Neural crest cell (in vitro differentiated cells): Measurements from ENCODE around the gene UTP18. TPM values are rescaled to one million over a fixed set of nuclear protein-coding genes. Genes with fewer than 3 reads are reported as not detected.

ENCODE experiments used
- DNase-seq: peaks from one replicate; pipeline ENCODE4 v3.0.0; 2021; ENCODE audit warnings: low read depth, mixed read lengths, low spot score
- H3K27ac Mint-ChIP-seq: one replicate; pipeline ENCODE4 v1.8.0; 2021; ENCODE audit warnings: mild to moderate bottlenecking, mixed read lengths; ENCODE audit not compliant: unreplicated experiment
- H3K27me3 Mint-ChIP-seq: 2 replicates; pipeline ENCODE4 v1.8.0; 2021; ENCODE audit warnings: low read depth, mild to moderate bottlenecking, mixed read lengths
- H3K36me3 Mint-ChIP-seq: 2 replicates; pipeline ENCODE4 v1.8.0; 2021; ENCODE audit warnings: low read depth, mild to moderate bottlenecking, mixed read lengths
- H3K4me1 Mint-ChIP-seq: 2 replicates; pipeline ENCODE4 v1.8.0; 2021; ENCODE audit warnings: mixed read lengths
- H3K4me3 Mint-ChIP-seq: one replicate; pipeline ENCODE4 v1.8.0; 2021; ENCODE audit warnings: mild to moderate bottlenecking, mixed read lengths
- H3K9me3 Mint-ChIP-seq: 2 replicates; pipeline ENCODE4 v1.8.0; 2021; ENCODE audit warnings: mixed read lengths
- total RNA-seq: library from RNA; stranded (reverse); gene quantifications from 2 replicates; pipeline ENCODE4 v1.2.1, GENCODE V29; 2021
- TF ChIP-seq, protein P1 (sequence below): fragments of 200-600 bp; sonication (generic); conservative IDR thresholded peaks from 2 replicates; pipeline ENCODE4 v1.5.0; 2021; ENCODE audit warnings: antibody characterized with exemption, mild to moderate bottlenecking

The UTP18 gene
- total RNA-seq, 1 donor from 2014 or later = 59.6 TPM

DNA sequence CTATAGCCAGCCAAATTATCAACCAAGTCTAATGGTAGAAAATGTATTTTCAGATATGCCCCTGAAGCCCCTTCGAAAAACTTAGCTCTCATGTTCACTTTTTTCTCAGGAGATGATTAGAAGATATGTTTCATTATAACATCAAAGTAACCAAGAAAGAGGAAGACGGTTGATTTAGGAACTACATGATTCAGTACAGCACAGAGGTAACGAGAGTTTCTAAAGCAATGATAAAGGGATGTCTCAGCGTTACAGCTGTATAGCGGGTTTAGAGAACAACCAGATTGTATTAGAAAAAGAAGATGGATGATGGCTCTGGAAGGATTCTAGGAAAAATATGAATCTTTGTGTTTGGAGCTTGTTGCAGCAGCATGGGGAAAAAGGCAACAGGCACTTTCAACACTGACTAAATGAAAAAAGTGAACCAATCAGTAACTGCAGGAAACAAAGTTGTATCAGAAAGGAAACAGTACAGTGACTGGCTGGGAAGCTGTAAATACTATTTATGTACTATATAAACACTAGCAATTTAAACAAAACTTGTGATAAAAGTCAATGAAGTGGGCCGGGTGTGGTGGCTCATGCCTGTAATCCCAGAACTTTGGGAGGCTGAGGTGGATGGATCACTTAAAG, 22.0 kb upstream of the UTP18 start:
- H3K36me3 Mint-ChIP-seq = peaks cover 11% of the 10 kb centered on the region
- no peaks in the 10 kb centered on the region for H3K4me1 Mint-ChIP-seq
- H3K27ac Mint-ChIP-seq = no peak overlapping the region
- no peak for DNase-seq
- no peaks in the 10 kb centered on the region for H3K27me3 Mint-ChIP-seq
- no peaks in the 10 kb centered on the region for H3K9me3 Mint-ChIP-seq
- no peak overlapping the region for H3K4me3 Mint-ChIP-seq
- TF ChIP-seq, protein P1, sequence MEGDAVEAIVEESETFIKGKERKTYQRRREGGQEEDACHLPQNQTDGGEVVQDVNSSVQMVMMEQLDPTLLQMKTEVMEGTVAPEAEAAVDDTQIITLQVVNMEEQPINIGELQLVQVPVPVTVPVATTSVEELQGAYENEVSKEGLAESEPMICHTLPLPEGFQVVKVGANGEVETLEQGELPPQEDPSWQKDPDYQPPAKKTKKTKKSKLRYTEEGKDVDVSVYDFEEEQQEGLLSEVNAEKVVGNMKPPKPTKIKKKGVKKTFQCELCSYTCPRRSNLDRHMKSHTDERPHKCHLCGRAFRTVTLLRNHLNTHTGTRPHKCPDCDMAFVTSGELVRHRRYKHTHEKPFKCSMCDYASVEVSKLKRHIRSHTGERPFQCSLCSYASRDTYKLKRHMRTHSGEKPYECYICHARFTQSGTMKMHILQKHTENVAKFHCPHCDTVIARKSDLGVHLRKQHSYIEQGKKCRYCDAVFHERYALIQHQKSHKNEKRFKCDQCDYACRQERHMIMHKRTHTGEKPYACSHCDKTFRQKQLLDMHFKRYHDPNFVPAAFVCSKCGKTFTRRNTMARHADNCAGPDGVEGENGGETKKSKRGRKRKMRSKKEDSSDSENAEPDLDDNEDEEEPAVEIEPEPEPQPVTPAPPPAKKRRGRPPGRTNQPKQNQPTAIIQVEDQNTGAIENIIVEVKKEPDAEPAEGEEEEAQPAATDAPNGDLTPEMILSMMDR = no peak

DNA sequence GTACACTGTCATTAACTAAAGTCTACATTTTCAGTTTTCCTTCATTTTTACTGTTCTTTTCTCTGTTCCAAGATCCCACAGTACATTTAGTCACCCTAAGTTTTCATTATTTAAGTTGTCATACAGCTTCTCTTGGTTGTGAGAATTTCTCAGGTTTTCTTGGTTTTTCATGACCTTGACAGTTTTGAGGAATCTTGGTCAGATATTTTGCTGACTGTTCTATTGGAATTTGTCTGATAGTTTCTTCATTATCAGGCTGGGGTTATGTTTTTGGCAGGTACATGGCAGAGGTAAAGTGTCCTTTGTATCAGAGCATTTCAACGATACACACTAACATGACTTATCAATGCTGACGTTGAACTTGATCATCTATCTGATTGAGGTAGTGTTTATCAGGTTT, 20.1 kb upstream of the UTP18 start:
- TF ChIP-seq, protein P1 = no peak
- no peak for DNase-seq
- H3K9me3 Mint-ChIP-seq = no peaks in the 10 kb centered on the region
- no peak overlapping the region for H3K4me3 Mint-ChIP-seq
- peaks cover 11% of the 10 kb centered on the region for H3K36me3 Mint-ChIP-seq
- no peak overlapping the region for H3K27ac Mint-ChIP-seq
- no peaks in the 10 kb centered on the region for H3K27me3 Mint-ChIP-seq
- no peaks in the 10 kb centered on the region for H3K4me1 Mint-ChIP-seq

DNA sequence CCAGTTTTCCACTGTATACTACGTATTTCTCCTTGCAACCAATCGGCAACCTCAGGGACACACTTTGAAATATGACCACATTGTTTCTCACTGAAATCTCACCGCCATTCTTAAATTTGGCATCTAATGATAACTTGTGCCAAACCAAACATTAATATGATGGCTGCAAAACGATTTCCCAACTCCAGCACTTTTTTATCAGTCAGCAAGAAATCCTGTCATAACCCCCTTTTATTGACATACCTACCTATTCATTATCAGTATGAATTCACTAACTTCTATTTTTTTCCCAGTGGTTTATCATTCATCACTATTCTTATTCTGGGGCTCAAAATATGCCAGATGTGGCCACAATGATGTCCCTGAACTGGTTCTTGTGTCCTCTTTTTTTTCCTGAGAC, 16.3 kb upstream of the UTP18 start:
- DNase-seq = no peak
- TF ChIP-seq, protein P1 = no peak
- no peak overlapping the region for H3K27ac Mint-ChIP-seq
- H3K4me1 Mint-ChIP-seq = no peaks in the 10 kb centered on the region
- H3K36me3 Mint-ChIP-seq = peaks cover 9% of the 10 kb centered on the region
- no peaks in the 10 kb centered on the region for H3K27me3 Mint-ChIP-seq
- no peak overlapping the region for H3K4me3 Mint-ChIP-seq
- no peaks in the 10 kb centered on the region for H3K9me3 Mint-ChIP-seq

DNA sequence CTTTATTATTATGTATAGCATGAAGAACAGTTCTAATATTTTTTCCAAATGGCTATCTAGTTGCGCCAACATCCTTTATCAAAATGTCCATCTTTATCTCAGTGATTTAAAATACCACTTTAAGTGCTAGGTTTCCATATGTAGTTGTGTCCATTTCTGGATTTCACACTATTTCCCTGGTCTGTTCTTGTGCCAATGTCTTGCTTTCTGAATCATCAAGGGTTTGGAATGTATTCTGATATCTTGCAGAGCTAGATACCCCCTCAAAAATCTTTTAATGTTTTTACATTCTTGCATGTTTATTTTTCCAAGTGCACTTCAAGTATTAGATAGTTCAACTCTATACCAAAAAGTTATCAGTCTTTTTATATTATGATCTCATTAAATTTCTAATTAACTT, 14.8 kb upstream of the UTP18 start:
- Mint-ChIP-seq H3K9me3 (no peaks in the 10 kb centered on the region), H3K36me3 (peaks cover 20% of the 10 kb centered on the region), H3K27ac (no peak overlapping the region), H3K4me3 (no peak overlapping the region), H3K4me1 (no peaks in the 10 kb centered on the region), H3K27me3 (no peaks in the 10 kb centered on the region)
- no peak for DNase-seq
- TF ChIP-seq, protein P1 = no peak

DNA sequence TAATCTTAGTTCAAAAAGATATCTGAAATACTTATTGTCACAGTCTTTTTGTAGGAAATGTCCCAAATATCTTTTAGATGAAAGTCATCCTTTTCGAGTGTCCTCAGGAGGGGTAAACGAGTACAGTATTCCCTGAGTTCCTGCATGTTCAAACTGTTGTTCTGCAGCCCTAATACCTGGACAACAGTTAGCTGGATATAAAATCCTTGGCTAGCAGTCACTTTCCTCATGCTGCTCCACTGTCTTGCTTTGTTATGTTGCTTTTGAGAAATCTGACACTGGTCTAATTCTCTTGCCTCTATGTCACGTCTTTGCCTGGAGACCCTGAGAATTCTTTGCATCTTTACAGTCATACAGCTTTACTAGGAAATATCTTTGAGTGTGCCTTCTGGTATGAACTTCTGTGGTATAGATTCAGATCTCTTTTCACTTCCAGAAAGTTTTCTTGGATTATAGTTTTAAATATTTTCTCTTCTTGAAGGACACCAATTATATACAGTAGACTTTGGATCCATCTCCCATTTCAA, 10.0 kb upstream of the UTP18 start:
- Mint-ChIP-seq H3K36me3 (peaks cover 38% of the 10 kb centered on the region), H3K27me3 (no peaks in the 10 kb centered on the region), H3K4me3 (no peak overlapping the region), H3K27ac (no peak overlapping the region), H3K9me3 (peaks cover 2% of the 10 kb centered on the region), H3K4me1 (peaks cover 3% of the 10 kb centered on the region)
- TF ChIP-seq, protein P1 = no peak
- no peak for DNase-seq
